ENCODE measurements around the gene ZNF678. TPM values are rescaled to one million over a fixed set of nuclear protein-coding genes. Genes with fewer than 3 reads are reported as not detected.
"Not testable (repeated sequence)": the region's sequence is repeated elsewhere in the genome, so short reads cannot be mapped to it uniquely, and the experiment has no call there.

Gene ZNF678
- total RNA-seq, 2 donors from 2014 or later: 17.0 to 21.4 TPM

- 50% methylated on average over 2 of the region's 2 CpGs for WGBS
- intact Hi-C loops (cut with DNase I): no loop called here
- TF ChIP-seq POLR2A (IDR thresholded peaks at IDR 0.05) (no peak), POLR2AphosphoS5 (IDR thresholded peaks at IDR 0.05) (peak; percentile 86), CTCF (IDR thresholded peaks at IDR 0.05) (no peak)
- H3K27ac ChIP-seq: peak overlapping the region; percentile 60 to 71
- peaks cover 3% of the 10 kb centered on the region for H3K4me1 ChIP-seq (replicated peaks)
- H3K27me3 ChIP-seq (replicated peaks; ENCODE audit: insufficient read depth): no peaks in the 10 kb centered on the region
- H3K36me3 ChIP-seq: no peaks in the 10 kb centered on the region
- H3K4me3 ChIP-seq: no peak overlapping the region
- DNase-seq (ENCODE audit: low spot score): peak; percentile 44
- no peaks in the 10 kb centered on the region for H3K9me3 ChIP-seq
Measured at GRCh38 chr1:227549892-227550291, 13.5 kb upstream of the ZNF678 start.

- intact Hi-C loops (cut with DNase I); DNase-seq (ENCODE audit: low spot score); H3K4me3 ChIP-seq; H3K36me3 ChIP-seq; H3K9me3 ChIP-seq; H3K27me3 ChIP-seq (replicated peaks; ENCODE audit: insufficient read depth); H3K4me1 ChIP-seq (replicated peaks); H3K27ac ChIP-seq: not testable (repeated sequence)
- WGBS: 100% methylated on average over 1 of the region's 1 CpG
Measured at GRCh38 chr1:227551881-227552280, 11.5 kb upstream of the ZNF678 start.

GRCh38 chr1:227556288-227556687 is 7.1 kb upstream of the ZNF678 start:
- no peak for DNase-seq (ENCODE audit: low spot score)
- Histone ChIP-seq H3K27me3 (replicated peaks; ENCODE audit: insufficient read depth) (no peaks in the 10 kb centered on the region), H3K4me3 (no peak overlapping the region), H3K36me3 (no peaks in the 10 kb centered on the region), H3K9me3 (no peaks in the 10 kb centered on the region), H3K27ac (no peak overlapping the region), H3K4me1 (replicated peaks) (no peaks in the 10 kb centered on the region)
- intact Hi-C loops (cut with DNase I): no loop called here
- no peak for TF ChIP-seq POLR2A (IDR thresholded peaks at IDR 0.05)
- TF ChIP-seq POLR2AphosphoS5 (IDR thresholded peaks at IDR 0.05): no peak
- no peak for TF ChIP-seq CTCF (IDR thresholded peaks at IDR 0.05)
- 82% methylated on average over 7 of the region's 7 CpGs for WGBS

GRCh38 chr1:227557962-227558725 is 5.2 kb upstream of the ZNF678 start:
- H3K27ac ChIP-seq: no peak overlapping the region
- H3K4me3 ChIP-seq: no peak overlapping the region
- H3K4me1 ChIP-seq (replicated peaks): no peaks in the 10 kb centered on the region
- intact Hi-C loops (cut with DNase I): no loop called here
- no peaks in the 10 kb centered on the region for H3K9me3 ChIP-seq
- no peak for DNase-seq (ENCODE audit: low spot score)
- no peak for TF ChIP-seq POLR2AphosphoS5 (IDR thresholded peaks at IDR 0.05)
- TF ChIP-seq CTCF (IDR thresholded peaks at IDR 0.05): no peak
- no peak for TF ChIP-seq POLR2A (IDR thresholded peaks at IDR 0.05)
- WGBS: 78% methylated on average over 27 of the region's 29 CpGs
- H3K36me3 ChIP-seq: no peaks in the 10 kb centered on the region
- no peaks in the 10 kb centered on the region for H3K27me3 ChIP-seq (replicated peaks; ENCODE audit: insufficient read depth)

GRCh38 chr1:227558732-227559262 is 4.6 kb upstream of the ZNF678 start:
- DNase-seq (ENCODE audit: low spot score): no peak
- 75% methylated on average over 19 of the region's 20 CpGs for WGBS
- Histone ChIP-seq H3K27ac (no peak overlapping the region), H3K36me3 (no peaks in the 10 kb centered on the region), H3K27me3 (replicated peaks; ENCODE audit: insufficient read depth) (no peaks in the 10 kb centered on the region), H3K4me1 (replicated peaks) (no peaks in the 10 kb centered on the region), H3K9me3 (no peaks in the 10 kb centered on the region), H3K4me3 (no peak overlapping the region)
- intact Hi-C loops (cut with DNase I): no loop called here
- TF ChIP-seq POLR2AphosphoS5 (IDR thresholded peaks at IDR 0.05): no peak
- TF ChIP-seq POLR2A (IDR thresholded peaks at IDR 0.05): no peak
- TF ChIP-seq CTCF (IDR thresholded peaks at IDR 0.05): no peak
